ENCODE data around the gene OR52A1.

OR52A1 gene

DNA sequence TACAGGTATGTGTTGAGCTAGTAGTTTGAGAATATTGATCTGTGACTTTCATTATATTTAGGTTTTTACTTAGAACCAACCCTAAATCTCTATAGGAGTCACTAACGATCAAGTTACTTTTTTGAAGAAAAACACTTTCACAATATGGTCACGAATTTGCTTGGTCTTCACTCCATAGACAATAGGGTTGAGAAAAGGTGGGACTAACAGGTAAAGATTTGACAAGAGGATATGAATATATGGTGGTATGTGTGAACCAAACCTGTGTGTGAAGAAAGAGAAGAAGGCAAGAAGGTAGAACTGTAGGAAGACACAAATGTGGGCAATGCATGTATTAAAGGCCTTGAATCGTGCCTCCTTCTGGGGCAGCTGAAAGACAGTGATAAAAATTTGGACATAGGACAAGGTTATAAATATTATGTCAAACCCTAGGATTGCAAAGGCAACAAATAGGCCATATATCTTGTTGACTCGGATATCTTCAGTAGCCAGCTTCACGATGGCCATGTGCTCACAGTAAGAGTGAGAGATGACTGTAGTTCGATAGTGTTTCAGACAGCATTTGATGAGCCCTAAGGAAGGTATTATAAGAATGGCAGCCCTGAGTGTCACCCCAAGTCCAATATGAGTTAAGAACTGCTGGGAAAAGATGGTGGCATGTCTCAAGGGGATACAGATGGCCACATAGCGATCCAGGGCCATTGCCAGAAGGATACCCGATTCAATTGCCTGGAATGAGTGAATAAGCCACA, 22.8 kb downstream of the OR52A1 start:
- no peak for DNase-seq (ENCODE audit: low spot score)

GRCh38 chr11:5129457-5129877, 25.1 kb downstream of the OR52A1 start:
- no peak for DNase-seq (ENCODE audit: low spot score)

DNA sequence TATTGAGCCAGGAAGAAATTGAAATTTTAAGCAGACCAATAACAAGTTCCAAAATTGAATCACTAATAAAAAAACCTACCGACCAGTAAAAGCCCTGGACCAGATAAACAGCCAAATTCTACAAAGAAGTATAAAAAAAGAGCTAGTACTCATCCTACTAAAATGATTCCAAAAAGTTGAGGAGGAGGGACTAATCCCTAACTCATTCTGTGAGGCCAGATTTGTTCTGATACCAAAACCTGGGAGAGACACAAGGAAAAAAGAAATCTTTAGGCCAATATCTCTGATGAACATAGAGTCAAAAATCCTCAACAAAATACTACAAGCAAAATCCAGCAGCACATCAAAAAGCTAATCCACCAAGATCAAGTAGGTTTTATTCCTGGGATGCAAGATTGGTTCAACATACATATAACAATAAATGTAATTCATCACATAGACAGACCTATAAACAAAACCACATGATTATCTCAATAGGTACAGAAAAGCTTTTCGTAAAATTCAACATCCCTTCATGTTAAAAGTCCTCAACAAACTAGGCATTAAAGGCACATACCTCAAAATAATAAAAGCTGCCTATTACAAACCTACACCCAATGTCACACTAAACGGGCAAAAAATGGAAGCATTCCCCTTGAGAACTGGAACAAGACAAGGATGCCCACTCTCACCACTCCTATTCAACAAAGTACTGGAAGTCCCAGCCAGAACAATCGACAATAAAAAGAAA, 29.5 kb downstream of the OR52A1 start:
- DNase-seq (ENCODE audit: low spot score): no peak

DNA sequence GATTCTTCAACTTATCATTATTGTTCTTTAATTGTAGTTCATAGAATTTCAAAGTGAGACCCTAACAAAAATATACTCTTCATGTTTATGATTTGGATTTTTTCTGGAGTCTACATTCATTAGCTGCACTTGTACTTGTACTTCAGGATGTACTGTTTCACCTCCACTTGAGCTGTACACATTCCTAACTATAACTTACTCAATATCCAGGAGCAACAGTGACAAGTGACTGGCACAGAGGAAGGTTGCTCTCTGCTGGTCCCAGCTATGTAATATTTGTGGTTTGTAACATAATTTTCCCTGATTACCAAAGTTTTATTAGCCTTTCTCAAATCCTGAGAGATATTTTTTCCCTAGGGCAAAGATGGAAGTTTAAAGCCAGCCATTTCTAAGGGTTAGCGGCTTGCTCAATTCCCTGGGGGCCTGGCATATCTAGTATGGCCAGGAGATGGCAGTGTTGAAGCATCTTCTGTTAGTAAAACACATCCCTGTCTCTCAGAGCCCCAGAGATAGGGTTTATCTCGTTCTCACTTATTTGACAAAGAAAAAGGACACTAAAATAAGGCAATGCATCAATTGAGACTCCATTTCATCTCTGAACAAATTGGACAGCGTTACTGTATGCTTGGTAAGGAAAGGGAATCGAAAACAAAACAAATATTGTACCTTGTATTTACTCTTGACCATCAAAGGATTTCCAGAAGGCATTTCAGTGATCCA, 30.6 kb downstream of the OR52A1 start:
- peak; percentile 67 for DNase-seq (ENCODE audit: low spot score)

DNA sequence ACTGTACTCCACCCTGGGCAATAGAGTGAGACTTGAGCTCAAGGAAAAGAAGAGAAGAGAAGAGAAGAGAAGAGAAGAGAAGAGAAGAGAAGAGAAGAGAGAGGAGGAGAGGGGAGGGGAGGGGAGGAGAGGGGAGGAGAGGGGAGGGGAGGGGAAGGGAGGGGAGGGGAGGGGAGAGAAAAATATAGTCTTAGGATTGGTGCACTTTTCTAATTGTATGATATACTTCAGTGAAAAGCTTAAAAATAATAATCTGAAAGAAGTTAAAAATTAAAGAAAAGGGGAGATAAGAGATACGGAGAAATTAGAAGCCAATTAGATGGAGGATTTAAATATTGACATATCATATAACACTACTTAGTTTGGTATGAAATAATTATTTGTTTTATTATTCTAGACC, 35.7 kb downstream of the OR52A1 start:
- no peak for DNase-seq (ENCODE audit: low spot score)

DNA sequence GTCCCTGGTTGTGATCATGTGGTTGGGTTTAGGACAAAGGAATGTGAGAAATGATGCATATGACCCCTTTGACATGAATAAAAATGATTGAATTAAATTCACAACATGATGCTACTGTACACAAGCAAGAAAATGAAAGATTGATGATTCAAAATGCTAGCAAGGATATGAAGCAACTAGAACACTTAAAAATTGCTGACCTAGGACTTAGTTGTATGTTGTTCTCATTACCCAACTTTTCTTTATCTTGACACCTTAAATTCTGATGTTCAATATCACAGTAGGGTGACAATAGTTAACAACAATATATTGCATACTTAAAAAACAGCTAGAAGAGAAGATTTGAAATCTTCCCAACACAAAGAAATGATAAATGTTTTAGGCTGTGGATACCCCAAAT, 37.0 kb downstream of the OR52A1 start:
- DNase-seq (ENCODE audit: low spot score): no peak

DNA sequence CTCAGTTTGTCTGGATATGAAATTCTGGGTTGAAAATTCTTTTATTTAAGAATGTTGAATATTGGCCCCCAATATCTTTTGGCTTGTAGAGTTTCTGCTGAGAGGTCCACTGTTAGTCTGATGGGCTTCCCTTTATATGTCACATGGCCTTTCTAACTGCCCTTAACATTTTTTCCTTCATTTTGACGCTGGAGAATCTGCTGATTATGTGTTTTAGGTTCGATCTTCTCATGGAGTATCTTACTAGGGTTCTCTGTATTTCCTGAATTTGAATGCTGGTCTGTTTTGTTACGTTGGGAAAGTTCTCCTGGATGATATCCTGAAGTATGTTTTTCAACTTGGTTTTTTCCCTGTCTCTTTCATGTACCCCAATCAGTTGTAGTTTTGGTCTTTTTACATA, 39.2 kb downstream of the OR52A1 start:
- DNase-seq (ENCODE audit: low spot score): no peak

DNA sequence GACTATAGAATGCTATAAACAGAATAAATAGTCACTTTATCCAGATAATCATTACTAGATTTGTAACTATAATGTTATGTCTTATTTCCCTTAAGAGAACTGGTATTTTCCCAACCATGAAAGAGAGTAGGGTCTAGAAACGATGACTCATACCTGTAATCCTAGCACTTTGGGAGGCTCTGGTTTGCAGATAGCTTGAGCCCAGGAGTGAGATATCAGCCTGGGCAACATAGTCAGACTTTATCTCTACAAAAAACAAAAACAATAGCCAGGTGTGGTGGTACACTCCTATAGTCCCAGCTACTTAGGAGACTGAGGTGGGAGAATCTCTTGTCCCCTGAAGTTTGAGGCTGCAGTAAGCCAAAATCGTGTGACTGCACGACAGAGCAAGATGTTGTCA, 47.3 kb downstream of the OR52A1 start:
- no peak for DNase-seq (ENCODE audit: low spot score)

DNA sequence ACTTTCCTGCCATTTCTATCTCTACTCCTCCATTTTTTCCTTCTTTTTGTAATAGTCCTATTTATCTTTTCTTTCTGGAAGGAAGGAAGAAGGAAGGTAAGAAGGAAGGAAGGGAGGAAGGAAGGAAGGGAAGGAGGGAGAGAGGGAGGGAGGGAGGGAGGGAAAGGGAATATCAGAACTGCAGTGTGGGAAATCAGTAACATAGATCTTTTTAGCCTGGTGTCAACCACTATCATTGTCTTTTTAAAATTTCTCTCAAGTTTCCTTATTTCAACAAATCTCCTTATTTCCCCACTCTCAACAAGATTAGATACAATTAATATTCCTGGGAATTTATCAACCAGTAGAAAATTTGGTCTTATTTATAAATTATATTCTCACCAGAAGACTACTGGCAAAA, 51.5 kb downstream of the OR52A1 start:
- no peak for DNase-seq (ENCODE audit: low spot score)

- DNase-seq (ENCODE audit: low spot score): no peak
Observed at GRCh38 chr11:5102246-5102645, 52.3 kb downstream of the OR52A1 start.

DNA sequence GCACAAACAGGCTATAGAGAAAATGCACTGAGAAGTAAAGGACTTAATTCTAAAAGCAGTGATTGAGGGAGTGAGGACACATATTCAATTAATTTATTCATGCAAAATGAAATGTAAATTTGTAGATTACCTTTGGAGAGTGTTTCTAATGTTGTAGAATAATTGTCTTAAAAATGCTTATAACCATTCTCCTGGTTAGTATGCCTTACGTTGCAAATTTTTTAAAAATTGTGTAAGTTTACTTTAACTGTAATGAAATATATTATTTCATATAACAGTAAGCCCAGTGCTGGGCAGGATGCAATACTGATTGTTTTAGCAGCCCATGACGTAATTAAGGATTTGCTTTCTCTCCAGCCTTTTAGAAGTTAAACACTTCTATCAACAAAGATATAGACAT, 58.5 kb downstream of the OR52A1 start:
- no peak for DNase-seq (ENCODE audit: low spot score)
